Neural progenitor cell (in vitro differentiated cells): ENCODE data around the gene MZF1. TPM values are rescaled to one million over a fixed set of nuclear protein-coding genes. Genes with fewer than 3 reads are reported as not detected.

Experiments
- DNase-seq: peaks from one replicate; pipeline ENCODE4 v3.0.0-alpha.2; 2016; ENCODE audit warnings: low spot score
- H2AFZ ChIP-seq: fragments of 200-600 bp; sonication (generic); replicated peaks from 2 replicates; pipeline ENCODE4 v1.6.1; 2016; ENCODE audit warnings: antibody characterized with exemption
- H3F3A ChIP-seq: fragments of 200-600 bp; sonication (generic); 2 replicates; pipeline ENCODE4 v1.6.1; 2016; ENCODE audit warnings: antibody characterized with exemption, low read depth
- H3K27ac ChIP-seq: fragments of 200-600 bp; sonication (generic); 2 replicates; pipeline ENCODE4 v1.5.1; 2016; ENCODE audit warnings: mild to moderate bottlenecking
- H3K27me3 ChIP-seq: fragments of 200-600 bp; sonication (generic); 2 replicates; pipeline ENCODE4 v1.6.1; 2016; ENCODE audit warnings: mild to moderate bottlenecking, moderate library complexity
- H3K36me3 ChIP-seq: fragments of 200-600 bp; sonication (generic); 2 replicates; pipeline ENCODE4 v1.5.1; 2016
- H3K4me1 ChIP-seq: fragments of 200-600 bp; sonication (generic); 2 replicates; pipeline ENCODE4 v1.6.1; 2016; ENCODE audit warnings: mixed run types
- H3K4me2 ChIP-seq: fragments of 200-600 bp; sonication (generic); 2 replicates; pipeline ENCODE4 v1.6.1; 2016
- H3K4me3 ChIP-seq: fragments of 200-600 bp; sonication (generic); 2 replicates; pipeline ENCODE4 v1.5.1; 2016
- H3K79me2 ChIP-seq: fragments of 200-600 bp; sonication (generic); 2 replicates; pipeline ENCODE4 v1.6.1; 2016; ENCODE audit warnings: low read depth
- H3K9ac ChIP-seq: fragments of 200-600 bp; sonication (generic); 2 replicates; pipeline ENCODE4 v1.6.1; 2016
- H3K9me3 ChIP-seq: fragments of 200-600 bp; sonication (generic); 2 replicates; pipeline ENCODE4 v1.5.1; 2016; ENCODE audit warnings: low read depth
- H4K20me1 ChIP-seq: fragments of 200-600 bp; sonication (generic); 2 replicates; pipeline ENCODE4 v1.6.1; 2016; ENCODE audit warnings: low read depth
- H3K27ac Mint-ChIP-seq: 3 replicates; pipeline ENCODE4 v1.8.0; 2021; ENCODE audit warnings: mixed read lengths
- H3K27me3 Mint-ChIP-seq: 2 replicates; pipeline ENCODE4 v1.8.0; 2022; ENCODE audit warnings: low read depth, mild to moderate bottlenecking, inconsistent platforms, moderate library complexity, mixed read lengths; ENCODE audit not compliant: insufficient read depth
- H3K36me3 Mint-ChIP-seq: 3 replicates; pipeline ENCODE4 v1.8.0; 2021; ENCODE audit warnings: mixed read lengths
- H3K4me1 Mint-ChIP-seq: 3 replicates; pipeline ENCODE4 v1.8.0; 2021; ENCODE audit warnings: mixed read lengths
- H3K4me3 Mint-ChIP-seq: 3 replicates; pipeline ENCODE4 v1.8.0; 2021; ENCODE audit warnings: mild to moderate bottlenecking, moderate library complexity, mixed read lengths
- H3K9me3 Mint-ChIP-seq: 3 replicates; pipeline ENCODE4 v1.8.0; 2020; ENCODE audit warnings: mixed read lengths
- CTCF ChIP-seq: fragments of 200-600 bp; sonication (generic); IDR thresholded peaks from 2 replicates; pipeline ENCODE4 v1.5.1; 2017; ENCODE audit warnings: antibody characterized with exemption, mild to moderate bottlenecking
- EZH2 ChIP-seq: fragments of 200-600 bp; sonication (generic); IDR thresholded peaks from 2 replicates; pipeline ENCODE4 v1.6.1; 2017; ENCODE audit warnings: antibody characterized with exemption, mild to moderate bottlenecking, moderate library complexity
- EZH2phosphoT487 ChIP-seq: fragments of 200-600 bp; sonication (generic); IDR thresholded peaks from 2 replicates; pipeline ENCODE4 v1.6.1; 2017; ENCODE audit warnings: antibody characterized with exemption
- microRNA-seq: library from miRNA; unstranded; fragments of <30 nt; microRNA quantifications from one replicate; pipeline ENCODE4, GENCODE V29; 2016
- small RNA-seq: library from RNA; depleted of rRNA; stranded (forward); fragments of <200 nt; gene quantifications from one replicate; pipeline ENCODE3, GENCODE V24; 2015
- total RNA-seq: library from RNA; depleted of rRNA; stranded (reverse); fragments of >200 nt; gene quantifications from 2 replicates; pipeline ENCODE4 v1.2.3, GENCODE V29; 2015; ENCODE audit warnings: low replicate concordance

The MZF1 gene
- total RNA-seq, 1 donor from 2014 or later, result 8.4 TPM

- TF ChIP-seq EZH2phosphoT487, result no peak
- peak; percentile 87 for TF ChIP-seq CTCF
- TF ChIP-seq EZH2, result no peak
- Histone ChIP-seq H3K36me3 (no peaks in the 10 kb centered on the region), H3K27ac (no peak overlapping the region), H3K79me2 (peaks cover 44% of the 10 kb centered on the region), H3K9ac (no peak overlapping the region), H3K9me3 (no peaks in the 10 kb centered on the region), H3K4me3 (peak overlapping the region; percentile 44), H4K20me1 (peaks cover 8% of the 10 kb centered on the region), H3K4me1 (peaks cover 12% of the 10 kb centered on the region), H3F3A (peaks cover 27% of the 10 kb centered on the region), H2AFZ (no peak overlapping the region), H3K4me2 (peak overlapping the region; percentile 78), H3K27me3 (no peaks in the 10 kb centered on the region)
- Mint-ChIP-seq H3K4me3 (peak overlapping the region; percentile 76), H3K9me3 (no peaks in the 10 kb centered on the region), H3K27ac (no peak overlapping the region), H3K27me3 (peaks cover 8% of the 10 kb centered on the region), H3K36me3 (peaks cover 13% of the 10 kb centered on the region), H3K4me1 (peaks cover 21% of the 10 kb centered on the region)
- DNase-seq, result peak; percentile 96
Observed at GRCh38 chr19:58513694-58514563, 59.2 kb downstream of the MZF1 start.

- H2AFZ ChIP-seq, result no peak overlapping the region
- Mint-ChIP-seq H3K4me3 (no peak overlapping the region), H3K4me1 (peaks cover 14% of the 10 kb centered on the region), H3K27me3 (peaks cover 5% of the 10 kb centered on the region), H3K36me3 (peaks cover 13% of the 10 kb centered on the region), H3K9me3 (no peaks in the 10 kb centered on the region), H3K27ac (no peak overlapping the region)
- peaks cover 9% of the 10 kb centered on the region for H3K4me1 ChIP-seq
- H3K27me3 ChIP-seq, result no peaks in the 10 kb centered on the region
- H3K4me2 ChIP-seq, result no peak overlapping the region
- peaks cover 8% of the 10 kb centered on the region for H4K20me1 ChIP-seq
- TF ChIP-seq EZH2phosphoT487, result no peak
- no peak for TF ChIP-seq CTCF
- TF ChIP-seq EZH2, result no peak
- H3F3A ChIP-seq, result peaks cover 20% of the 10 kb centered on the region
- no peaks in the 10 kb centered on the region for H3K36me3 ChIP-seq
- no peaks in the 10 kb centered on the region for H3K9me3 ChIP-seq
- no peak overlapping the region for H3K4me3 ChIP-seq
- DNase-seq, result no peak
- peaks cover 38% of the 10 kb centered on the region for H3K79me2 ChIP-seq
- no peak overlapping the region for H3K9ac ChIP-seq
- no peak overlapping the region for H3K27ac ChIP-seq
Observed at GRCh38 chr19:58513213-58513693, 59.9 kb downstream of the MZF1 start.

Small RNA genes lying within 50 kb of the gene (microRNA-seq; reads per million reads assigned to microRNA genes)
- gene MIR6807, result 0.91 reads per million

Small RNA genes lying within 50 kb of the gene (small RNA-seq; reads per million reads assigned to genes)
- gene MIR6807 (0.16 reads per million), gene RN7SL525P (not detected)

Other genes starting within 250 kb of the MZF1 start
- gene ZSCAN22, start 246.3 kb downstream of the MZF1 start, total RNA-seq, result 1.5 and 2.4 TPM in 2 replicates
- gene A1BG, start 219.8 kb downstream of the MZF1 start, total RNA-seq, result 7.5 and 37.1 TPM in 2 replicates
- gene ZNF497, start 210.6 kb downstream of the MZF1 start, total RNA-seq, result 3.7 and 8.0 TPM in 2 replicates
- 1.4 and 8.5 TPM in 2 replicates for gene ZNF837, start 192.3 kb downstream of the MZF1 start, total RNA-seq
- gene RPS5, start 186.1 kb downstream of the MZF1 start, total RNA-seq, result 1,938 and 2,407 TPM in 2 replicates
- 0.62 TPM in 1 of 2 replicates, not detected in the other for gene RNF225, start 177.7 kb downstream of the MZF1 start, total RNA-seq
- gene ZNF584, start 164.7 kb downstream of the MZF1 start, total RNA-seq, result 6.9 and 9.3 TPM in 2 replicates
- 1.0 and 1.4 TPM in 2 replicates for gene ZNF132, start 133.2 kb downstream of the MZF1 start, total RNA-seq
- 3.2 TPM in 2 replicates for gene ZNF324B, start 121.7 kb downstream of the MZF1 start, total RNA-seq
- 4.2 and 14.8 TPM in 2 replicates for gene ZNF324, start 106.3 kb downstream of the MZF1 start, total RNA-seq
- 4.4 and 13.2 TPM in 2 replicates for gene ZNF446, start 97.0 kb downstream of the MZF1 start, total RNA-seq
- gene SLC27A5, start 61.3 kb downstream of the MZF1 start, total RNA-seq, result 11.2 and 17.1 TPM in 2 replicates
- 2.2 and 12.8 TPM in 2 replicates for gene ZBTB45, start 53.5 kb downstream of the MZF1 start, total RNA-seq
- gene TRIM28, start 29.3 kb downstream of the MZF1 start, total RNA-seq, result 390 and 678 TPM in 2 replicates
- gene CHMP2A, start 18.2 kb downstream of the MZF1 start, total RNA-seq, result 141 and 148 TPM in 2 replicates
- gene UBE2M, start 14.7 kb downstream of the MZF1 start, total RNA-seq, result 59.3 and 73.3 TPM in 2 replicates